K562 (cell line): ENCODE results near the gene HPSE2. TPM values are rescaled to one million over a fixed set of nuclear protein-coding genes. Genes with fewer than 3 reads are reported as not detected.

Source experiments
- ATAC-seq: fragments of 200-7000 bp; cut with Tn5 transposase; 3 replicates; pipeline ENCODE4 v1.9.1; 2020; ENCODE audit warnings: moderate library complexity
- BruUV-seq: library from RNA; stranded (reverse); fragments of 400-500 nt; replicated peaks from 2 replicates; lab custom pipeline; 2021; lab: Mats Ljungman, UMichigan
- CTCF ChIA-PET: fragments of 300-600 bp; formaldehyde crosslinking; extraction: SDS; loops from one replicate; lab custom pipeline; 2021; ENCODE audit warnings: low intra/inter-chr PET ratio; lab: Yijun Ruan, JAX
- POLR2A ChIA-PET: fragments of 300-600, 350-650 bp; sonication (Branson Sonifier 250); formaldehyde crosslinking; extraction: SDS; loops from one replicate; lab custom pipeline; 2021; ENCODE audit warnings: antibody characterized with exemption, inconsistent platforms; lab: Yijun Ruan, JAX
- DNase-seq, 4 experiments: peaks; one replicate each; pipeline versions ENCODE4 v3.0.0 to v3.0.0-alpha.2; 2011 to 2018; ENCODE audit warnings: low spot score in 3 of 4, mixed read lengths in 3 of 4; ENCODE audit errors: extremely low read depth in 1 of 4
- FAIRE-seq: peaks from 2 replicates; lab custom pipeline; 2011; peaks lifted over from hg19 to GRCh38; lab: Jason Lieb, UNC
- H2AFZ ChIP-seq: 2 replicates; pipeline ENCODE4 v1.6.0; 2011; ENCODE audit warnings: low read depth, low read length, control low read depth, inconsistent platforms
- H3K27ac ChIP-seq: fragments of 200-600 bp; 3 replicates; pipeline ENCODE4 v1.8.0; 2011; ENCODE audit warnings: low read depth, mild to moderate bottlenecking, control low read depth, inconsistent platforms, low read length, moderate library complexity, mixed read lengths; ENCODE audit errors: extremely low read depth
- H3K27me3 ChIP-seq, 2 experiments: fragments of 300-600 bp in 1 of 2; 2 replicates in 1 of 2; 3 replicates in 1 of 2; pipeline versions ENCODE4 v1.6.0 to v1.8.0; 2011; ENCODE audit warnings: inconsistent platforms in 2 of 2, low read length in 2 of 2, mild to moderate bottlenecking in 1 of 2, mixed read lengths in 1 of 2, moderate library complexity in 1 of 2; ENCODE audit not compliant: control insufficient read depth in 2 of 2, insufficient read depth in 2 of 2
- H3K36me3 ChIP-seq: fragments of 300-600 bp; 3 replicates; pipeline ENCODE4 v1.8.0; 2011; ENCODE audit warnings: mild to moderate bottlenecking, low read length, inconsistent platforms; ENCODE audit not compliant: control insufficient read depth, insufficient read depth
- H3K4me1 ChIP-seq, 2 experiments: fragments of 200-600 bp in 1 of 2; replicated peaks in 1 of 2; 2 replicates in 1 of 2; 3 replicates in 1 of 2; pipeline versions ENCODE4 v1.5.1 to v1.8.0; 2011; ENCODE audit warnings: inconsistent platforms in 2 of 2, low read length in 2 of 2, mild to moderate bottlenecking in 1 of 2, mixed read lengths in 1 of 2, moderate library complexity in 1 of 2; ENCODE audit not compliant: control insufficient read depth in 2 of 2, insufficient read depth in 2 of 2
- H3K4me2 ChIP-seq: 2 replicates; pipeline ENCODE4 v1.6.1; 2011; ENCODE audit warnings: low read length, control low read depth, inconsistent platforms, mixed read lengths; ENCODE audit not compliant: insufficient read depth
- H3K4me3 ChIP-seq: fragments of 200-600 bp; sonication (generic), shearing (Covaris generic); 2 replicates; pipeline ENCODE4 v1.5.1; 2016; ENCODE audit warnings: control low read depth, inconsistent platforms
- H3K79me2 ChIP-seq: fragments of 200-600 bp; 3 replicates; pipeline ENCODE4 v1.8.0; 2011; ENCODE audit warnings: low read length, inconsistent platforms; ENCODE audit not compliant: control insufficient read depth, insufficient read depth
- H3K9ac ChIP-seq, 2 experiments: 2 replicates each; pipeline versions ENCODE4 v1.6.0 to v1.6.1; 2011; ENCODE audit warnings: low read depth in 2 of 2, low read length in 2 of 2, control low read depth in 1 of 2, inconsistent platforms in 1 of 2, mild to moderate bottlenecking in 1 of 2, mixed read lengths in 1 of 2; ENCODE audit not compliant: insufficient read depth in 1 of 2
- H3K9me1 ChIP-seq: one replicate; pipeline ENCODE4 v1.6.0; 2011; ENCODE audit warnings: inconsistent platforms, mild to moderate bottlenecking, low read length, moderate library complexity; ENCODE audit not compliant: control insufficient read depth, insufficient read depth
- H3K9me3 ChIP-seq: replicated peaks from 2 replicates; pipeline ENCODE4 v1.5.1; 2011; ENCODE audit warnings: low read depth, low read length, inconsistent platforms; ENCODE audit not compliant: control insufficient read depth, insufficient read depth
- H4K20me1 ChIP-seq: replicated peaks from 2 replicates; pipeline ENCODE4 v1.6.1; 2011; ENCODE audit warnings: low read length, inconsistent platforms, mixed read lengths; ENCODE audit not compliant: control insufficient read depth, insufficient read depth
- HDAC8 ChIP-seq: fragments of 450-650 bp; IDR thresholded peaks from 2 replicates; pipeline ENCODE4 v1.6.1; 2016; ENCODE audit warnings: mild to moderate bottlenecking, missing genetic modification characterization, moderate library complexity, missing compliant biosample characterization
- MAFF ChIP-seq: IDR thresholded peaks from 2 replicates; pipeline ENCODE4 v1.6.1; 2012; ENCODE audit warnings: low read length, improper control_type of control experiment
- ZC3H11A ChIP-seq: IDR thresholded peaks from 2 replicates; pipeline ENCODE4 v1.6.1; 2012; ENCODE audit warnings: low read depth, low read length, improper control_type of control experiment
- WGBS: fragments of 100-300 bp; shearing (Covaris generic); methylation state at CpG from one replicate; pipeline ENCODE4 v1.1.6; 2016; ENCODE audit warnings: low coverage, mixed read lengths; ENCODE audit not compliant: insufficient coverage; ENCODE audit errors: missing lambda C conversion rate; 5-methylcytosine and 5-hydroxymethylcytosine counted together
- in situ Hi-C: fragments of 300-500 bp; cut with MboI; formaldehyde crosslinking; loops from 4 replicates; pipeline ENCODE4 v1.15.0; 2018; ENCODE audit warnings: inconsistent platforms, mixed read lengths
- intact Hi-C: fragments of 100-400 bp; cut with micrococcal nuclease; formaldehyde crosslinking; loops from 2 replicates; pipeline ENCODE4 v1.14.2; 2022
- polyA plus RNA-seq, 8 experiments: library from polyadenylated mRNA; depleted of rRNA in 4 of 8; stranded (reverse) in 5 of 8; unstranded in 3 of 8; fragments of >200 nt; fragmentation: Nextera tagmentation in 2 of 8; fragmentation: Illumina TruSeq in 1 of 8; extraction: Ambion mirVana in 2 of 8; extraction: Trizol in 1 of 8; gene quantifications; 2 replicates each; pipeline versions ENCODE4 v1.2.1 to v1.2.3, GENCODE V29; 2011 to 2014; ENCODE audit warnings: inconsistent platforms in 1 of 8, missing spikeins in 1 of 8
- total RNA-seq, 7 experiments: library from RNA; depleted of rRNA in 6 of 7; stranded (reverse); fragments of >200 nt in 6 of 7; fragmentation: Illumina TruSeq in 2 of 7; extraction: Trizol in 2 of 7; gene quantifications; 2 replicates each; pipeline versions ENCODE4 v1.2.1 to v1.2.3, GENCODE V29; 2011 to 2021; ENCODE audit warnings: low replicate concordance in 1 of 7
- TF ChIP-seq, protein P1 (sequence below): fragments of 450-650 bp; formaldehyde crosslinking; IDR thresholded peaks from 2 replicates; pipeline ENCODE4 v1.4.0; 2020; ENCODE audit warnings: mild to moderate bottlenecking, mixed read lengths

HPSE2 gene
- total and polyA plus RNA-seq, 9 of the 15 experiments (the other 6 are each of a cell fraction or from before 2014, with no cell fraction given), result 0.03 to 0.10 (median 0.04) TPM; not detected in 2

DNA sequence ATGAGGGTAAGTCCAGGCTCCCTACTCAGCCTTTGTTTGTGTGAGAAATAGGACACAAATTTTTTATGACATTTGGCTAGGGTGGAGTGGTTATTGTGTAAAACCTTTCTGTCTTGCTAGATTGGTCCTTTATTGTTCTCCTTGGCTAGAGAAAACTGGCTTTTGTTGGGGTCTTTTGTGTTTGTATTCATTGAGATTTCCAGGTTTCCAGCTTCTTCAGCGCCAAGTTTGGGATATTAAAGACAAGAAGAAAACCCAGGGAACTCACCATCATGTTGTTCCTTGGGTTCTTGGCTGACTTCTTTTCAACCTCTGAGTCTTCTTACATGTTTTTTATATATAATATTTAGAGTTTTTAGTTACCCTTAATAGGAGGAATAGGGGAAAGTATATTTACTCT, 310.0 kb downstream of the HPSE2 start:
- Histone ChIP-seq H3K27me3 (no peaks in the 10 kb centered on the region), H3K4me2 (no peak overlapping the region), H3K9ac (no peak overlapping the region), H3K9me1 (no peaks in the 10 kb centered on the region), H3K9me3 (no peaks in the 10 kb centered on the region), H3K79me2 (no peaks in the 10 kb centered on the region), H4K20me1 (no peaks in the 10 kb centered on the region), H2AFZ (no peak overlapping the region), H3K27ac (no peak overlapping the region), H3K4me1 (peaks cover 3 to 10% of the 10 kb centered on the region in 2 experiments; a peak in 2 of 5 replicates), H3K4me3 (no peak overlapping the region), H3K36me3 (no peaks in the 10 kb centered on the region)
- CTCF ChIA-PET, result no interaction called here
- ATAC-seq, result no peak
- WGBS, result 57% methylated on average over 1 of the region's 1 CpG
- FAIRE-seq, result no peak
- intact Hi-C loops, result no loop called here
- in situ Hi-C loops, result no loop called here
- POLR2A ChIA-PET, result no interaction called here
- DNase-seq, result no peak
- TF ChIP-seq MAFF, result no peak
- BruUV-seq, result no TSS peak

DNA sequence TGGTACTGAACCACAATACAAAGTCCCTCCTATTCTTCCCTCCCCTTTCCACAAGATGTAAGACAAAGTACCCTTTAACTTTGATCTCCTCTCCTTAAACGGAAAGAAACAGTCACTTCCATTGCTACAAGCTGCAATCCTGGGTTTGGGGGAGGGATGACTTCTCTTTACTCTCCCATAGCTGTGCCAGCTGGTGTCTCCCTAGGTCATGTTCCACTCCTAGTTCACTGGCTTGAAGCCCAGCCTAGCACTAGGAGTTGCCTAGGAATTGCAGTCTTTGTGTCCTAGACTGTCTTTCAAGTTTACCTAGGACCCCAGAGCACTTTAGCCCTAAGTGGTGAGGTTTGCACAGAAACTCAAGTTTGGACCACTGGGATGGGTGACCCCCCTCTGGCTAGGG, 311.1 kb downstream of the HPSE2 start:
- no peaks in the 10 kb centered on the region for H3K9me1 ChIP-seq
- ATAC-seq (no peak), FAIRE-seq (no peak), DNase-seq (no peak)
- peaks cover 3 to 21% of the 10 kb centered on the region in 2 experiments; a peak in 3 of 5 replicates for H3K4me1 ChIP-seq
- no peak overlapping the region for H3K9ac ChIP-seq
- H3K27ac ChIP-seq, result no peak overlapping the region
- WGBS, result no CpG with 5 or more reads among the region's 1 CpG
- ChIA-PET POLR2A (no interaction called here), CTCF (no interaction called here)
- H4K20me1 ChIP-seq, result no peaks in the 10 kb centered on the region
- TF ChIP-seq HDAC8 (tag) (no peak), ZC3H11A (no peak)
- TF ChIP-seq, protein P1, sequence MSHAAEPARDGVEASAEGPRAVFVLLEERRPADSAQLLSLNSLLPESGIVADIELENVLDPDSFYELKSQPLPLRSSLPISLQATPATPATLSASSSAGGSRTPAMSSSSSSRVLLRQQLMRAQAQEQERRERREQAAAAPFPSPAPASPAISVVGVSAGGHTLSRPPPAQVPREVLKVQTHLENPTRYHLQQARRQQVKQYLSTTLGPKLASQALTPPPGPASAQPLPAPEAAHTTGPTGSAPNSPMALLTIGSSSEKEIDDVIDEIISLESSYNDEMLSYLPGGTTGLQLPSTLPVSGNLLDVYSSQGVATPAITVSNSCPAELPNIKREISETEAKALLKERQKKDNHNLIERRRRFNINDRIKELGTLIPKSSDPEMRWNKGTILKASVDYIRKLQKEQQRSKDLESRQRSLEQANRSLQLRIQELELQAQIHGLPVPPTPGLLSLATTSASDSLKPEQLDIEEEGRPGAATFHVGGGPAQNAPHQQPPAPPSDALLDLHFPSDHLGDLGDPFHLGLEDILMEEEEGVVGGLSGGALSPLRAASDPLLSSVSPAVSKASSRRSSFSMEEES (CRISPR knock-in tag), result no peak
- H3K36me3 ChIP-seq, result no peaks in the 10 kb centered on the region
- H3K9me3 ChIP-seq, result no peaks in the 10 kb centered on the region
- H3K27me3 ChIP-seq, result no peaks in the 10 kb centered on the region
- H3K4me3 ChIP-seq, result no peak overlapping the region
- in situ Hi-C loops, result no loop called here
- no TSS peak for BruUV-seq
- no peak overlapping the region for H2AFZ ChIP-seq
- intact Hi-C loops, result no loop called here
- no peak overlapping the region for H3K4me2 ChIP-seq
- H3K79me2 ChIP-seq, result no peaks in the 10 kb centered on the region
